HEK293 (cell line): ENCODE measurements around the gene TBX1.
A peak's percentile ranks its signal among the peaks of the same experiment; 100 is the strongest.

ENCODE experiments used
- CTCF ChIA-PET: fragments of 350-600 bp; formaldehyde crosslinking; extraction: SDS; loops from one replicate; lab custom pipeline; 2021; ENCODE audit warnings: antibody characterized with exemption; lab: Yijun Ruan, JAX
- POLR2A ChIA-PET: fragments of 300-600 bp; formaldehyde crosslinking; extraction: SDS; loops from one replicate; lab custom pipeline; 2020; ENCODE audit warnings: antibody characterized with exemption, inconsistent platforms; lab: Yijun Ruan, JAX
- H3K27ac ChIP-seq: fragments of 200-500 bp; sonication (Bioruptor generic); 2 replicates; pipeline ENCODE4 v1.5.1; 2014; ENCODE audit warnings: low read depth, low read length, control low read depth, inconsistent platforms; ENCODE audit errors: extremely low read depth
- H3K36me3 ChIP-seq, 2 experiments: fragments of 200-500 bp in 1 of 2; sonication (Bioruptor generic) in 1 of 2; 1 replicate in 1 of 2; 2 replicates in 1 of 2; pipeline ENCODE4 v1.5.1; 2014 to 2017; ENCODE audit warnings: inconsistent platforms in 2 of 2, low read length in 2 of 2; ENCODE audit not compliant: control insufficient read depth in 2 of 2, insufficient read depth in 1 of 2
- H3K4me1 ChIP-seq: fragments of 200-500 bp; sonication (Bioruptor generic); 2 replicates; pipeline ENCODE4 v1.5.1; 2014; ENCODE audit warnings: mild to moderate bottlenecking, low read length, inconsistent platforms; ENCODE audit not compliant: control insufficient read depth, insufficient read depth
- H3K4me3 ChIP-seq: 2 replicates; pipeline ENCODE4 v1.5.1; 2011; ENCODE audit warnings: low read depth, mild to moderate bottlenecking, control low read depth, low read length, moderate library complexity
- H3K9me3 ChIP-seq: fragments of 200-500 bp; sonication (Bioruptor generic); 2 replicates; pipeline ENCODE4 v1.5.1; 2014; ENCODE audit warnings: low read depth, low read length, inconsistent platforms; ENCODE audit not compliant: control insufficient read depth, insufficient read depth
- EGR2 ChIP-seq: fragments of 450-650 bp; formaldehyde crosslinking; IDR thresholded peaks from 2 replicates; pipeline ENCODE4 v1.5.1; 2016; ENCODE audit warnings: low read depth, missing biosample characterization, missing genetic modification characterization
- KLF10 ChIP-seq: fragments of 450-650 bp; IDR thresholded peaks from 2 replicates; pipeline ENCODE4 v1.5.1; 2018; ENCODE audit warnings: missing biosample characterization, mild to moderate bottlenecking, missing genetic modification characterization
- MEIS1 ChIP-seq: sonication (generic); formaldehyde crosslinking; IDR thresholded peaks from 2 replicates; pipeline ENCODE4 v1.8.1; 2022; ENCODE audit warnings: missing genetic modification reagents, mild to moderate bottlenecking, borderline replicate concordance
- ZBTB20 ChIP-seq: fragments of 450-650 bp; formaldehyde crosslinking; IDR thresholded peaks from 2 replicates; pipeline ENCODE4 v1.5.1; 2016; ENCODE audit warnings: missing biosample characterization, missing genetic modification characterization
- ZBTB48 ChIP-seq: fragments of 450-650 bp; formaldehyde crosslinking; IDR thresholded peaks from 2 replicates; pipeline ENCODE4 v1.5.1; 2016; ENCODE audit warnings: missing biosample characterization, missing genetic modification characterization
- ZIC2 ChIP-seq: fragments of 450-650 bp; formaldehyde crosslinking; IDR thresholded peaks from 2 replicates; pipeline ENCODE4 v1.5.1; 2016; ENCODE audit warnings: missing biosample characterization, missing genetic modification characterization
- ZNF10 ChIP-seq: fragments of 450-650 bp; formaldehyde crosslinking; IDR thresholded peaks from 2 replicates; pipeline ENCODE4 v1.5.1; 2017; ENCODE audit warnings: missing biosample characterization, missing genetic modification characterization
- ZNF121 ChIP-seq: fragments of 450-650 bp; formaldehyde crosslinking; IDR thresholded peaks from 2 replicates; pipeline ENCODE4 v1.5.1; 2016; ENCODE audit warnings: missing biosample characterization, missing genetic modification characterization
- ZNF2 ChIP-seq: fragments of 450-650 bp; formaldehyde crosslinking; IDR thresholded peaks from 2 replicates; pipeline ENCODE4 v1.5.1; 2016; ENCODE audit warnings: missing biosample characterization, missing genetic modification characterization
- ZNF23 ChIP-seq: fragments of 450-650 bp; formaldehyde crosslinking; IDR thresholded peaks from 2 replicates; pipeline ENCODE4 v1.5.1; 2016; ENCODE audit warnings: missing biosample characterization, missing genetic modification characterization, borderline replicate concordance
- ZNF24 ChIP-seq: fragments of 450-650 bp; formaldehyde crosslinking; IDR thresholded peaks from 2 replicates; pipeline ENCODE4 v1.5.1; 2016; ENCODE audit warnings: missing biosample characterization, missing genetic modification characterization
- ZNF311 ChIP-seq: fragments of 450-650 bp; formaldehyde crosslinking; IDR thresholded peaks from 2 replicates; pipeline ENCODE4 v1.5.1; 2017; ENCODE audit warnings: missing biosample characterization, missing genetic modification characterization, borderline replicate concordance
- ZNF335 ChIP-seq: fragments of 450-650 bp; formaldehyde crosslinking; conservative IDR thresholded peaks from 2 replicates; pipeline ENCODE4 v1.5.1; 2016; ENCODE audit warnings: missing biosample characterization, missing genetic modification characterization
- ZNF366 ChIP-seq: fragments of 450-650 bp; formaldehyde crosslinking; conservative IDR thresholded peaks from 2 replicates; pipeline ENCODE4 v1.5.1; 2016; ENCODE audit warnings: missing biosample characterization, missing genetic modification characterization
- ZNF37A ChIP-seq: fragments of 450-650 bp; IDR thresholded peaks from 2 replicates; pipeline ENCODE4 v1.5.1; 2018; ENCODE audit warnings: missing biosample characterization, missing genetic modification characterization
- ZNF394 ChIP-seq: fragments of 450-650 bp; formaldehyde crosslinking; IDR thresholded peaks from 2 replicates; pipeline ENCODE4 v1.5.1; 2016; ENCODE audit warnings: missing biosample characterization, missing genetic modification characterization, mild to moderate bottlenecking, moderate library complexity, borderline replicate concordance
- ZNF433 ChIP-seq: fragments of 450-650 bp; formaldehyde crosslinking; IDR thresholded peaks from 2 replicates; pipeline ENCODE4 v1.5.1; 2016; ENCODE audit warnings: missing biosample characterization, missing genetic modification characterization, low read depth
- ZNF677 ChIP-seq: fragments of 450-650 bp; IDR thresholded peaks from 2 replicates; pipeline ENCODE4 v1.5.0; 2018; ENCODE audit warnings: missing biosample characterization, mild to moderate bottlenecking, missing genetic modification characterization, moderate library complexity
- ZNF830 ChIP-seq: fragments of 450-650 bp; IDR thresholded peaks from 2 replicates; pipeline ENCODE4 v1.5.0; 2018; ENCODE audit warnings: missing biosample characterization, missing genetic modification characterization, low read depth, mild to moderate bottlenecking, moderate library complexity
- TF ChIP-seq, protein P1 (sequence below): fragments of 450-650 bp; formaldehyde crosslinking; IDR thresholded peaks from 2 replicates; pipeline ENCODE4 v1.5.1; 2016; ENCODE audit warnings: missing biosample characterization, missing genetic modification characterization
- TF ChIP-seq, protein P2 (sequence below): fragments of 450-650 bp; formaldehyde crosslinking; optimal IDR thresholded peaks from 2 replicates; pipeline ENCODE3; 2016; ENCODE audit warnings: missing biosample characterization, mild to moderate bottlenecking, missing genetic modification characterization
- TF ChIP-seq, protein P3 (sequence below): sonication (generic); formaldehyde crosslinking; IDR thresholded peaks from 2 replicates; pipeline ENCODE4 v1.8.1; 2022; ENCODE audit warnings: mild to moderate bottlenecking, moderate library complexity, missing genetic modification reagents
- TF ChIP-seq, protein P4 (sequence below): fragments of 450-650 bp; formaldehyde crosslinking; conservative IDR thresholded peaks from 2 replicates; pipeline ENCODE4 v1.5.1; 2016; ENCODE audit warnings: low read depth, missing biosample characterization, missing genetic modification characterization
- TF ChIP-seq, protein P5 (sequence below): fragments of 450-650 bp; formaldehyde crosslinking; IDR thresholded peaks from 2 replicates; pipeline ENCODE4 v1.5.1; 2016; ENCODE audit warnings: missing biosample characterization, missing genetic modification characterization

TBX1 gene

DNA sequence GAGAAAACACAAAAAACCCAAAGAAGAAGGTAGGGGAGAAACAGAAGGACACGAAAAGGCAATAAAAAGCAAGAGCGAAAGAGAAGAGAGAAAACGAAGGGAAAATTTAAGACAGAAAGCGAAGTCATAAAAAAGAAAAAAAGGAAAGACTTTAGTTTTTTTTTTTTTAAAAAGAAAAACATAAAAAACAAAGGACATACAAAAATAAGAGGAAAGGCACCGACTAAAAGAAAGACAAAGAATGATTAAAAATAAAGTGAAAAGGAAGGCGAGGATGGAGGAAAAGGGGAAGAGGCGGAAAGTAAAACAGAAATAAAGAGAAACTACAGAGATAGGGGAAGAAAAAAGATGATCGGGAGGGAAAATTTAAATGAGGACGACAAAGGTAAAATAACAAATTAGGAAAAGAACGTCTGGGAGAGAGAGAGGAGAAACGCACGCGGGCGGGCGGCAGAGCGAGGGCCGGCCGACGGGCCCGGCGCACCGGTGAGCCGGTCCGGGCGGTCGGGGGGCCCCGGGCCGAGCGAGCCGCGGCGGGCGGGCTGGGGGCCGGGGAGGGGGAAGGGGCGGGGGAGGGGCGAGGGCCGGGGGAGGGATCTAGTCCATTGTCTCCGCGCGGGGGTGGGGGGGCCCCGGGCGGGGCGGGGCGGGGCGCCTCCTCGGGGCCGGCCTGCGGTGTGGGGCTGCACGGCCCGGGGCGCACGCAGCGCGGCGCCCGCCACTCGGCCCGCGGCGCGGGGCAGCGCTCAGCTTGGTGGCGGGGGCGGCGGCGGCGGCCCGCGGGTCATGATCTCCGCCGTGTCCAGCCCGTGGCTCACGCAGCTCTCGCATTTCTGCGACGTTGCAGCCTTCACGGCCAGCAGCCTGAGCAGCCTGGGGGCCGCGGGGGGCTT is at the start of gene TBX1:
Gene TBX1, plus strand, starts transcription at position 721 of the 893 bp plus-strand sequence. Its CDS starts 66 bp downstream, at position 787.
- POLR2A ChIA-PET = interaction anchor here (1.1 kb wide), 1 partner anchor 94 kb away, joined by 3 read pairs; the partner anchor contains the start of genes GNB1L and RTL10
- H3K36me3 ChIP-seq = peaks cover 0 to 33% of the 10 kb centered on the region in 2 experiments; a peak in 1 of 3 replicates
- CTCF ChIA-PET = interaction anchor here (0.6 kb wide), 1 partner anchor 194 kb away, joined by 3 read pairs; no protein-coding TSS in a partner anchor
- H3K27ac ChIP-seq = peak within 1 kb of the TSS; percentile 83
- H3K4me1 ChIP-seq = no peaks in the 10 kb centered on the region
- H3K9me3 ChIP-seq = no peaks in the 10 kb centered on the region
- H3K4me3 ChIP-seq = peak within 1 kb of the TSS; percentile 42
- TF ChIP-seq, protein P1, sequence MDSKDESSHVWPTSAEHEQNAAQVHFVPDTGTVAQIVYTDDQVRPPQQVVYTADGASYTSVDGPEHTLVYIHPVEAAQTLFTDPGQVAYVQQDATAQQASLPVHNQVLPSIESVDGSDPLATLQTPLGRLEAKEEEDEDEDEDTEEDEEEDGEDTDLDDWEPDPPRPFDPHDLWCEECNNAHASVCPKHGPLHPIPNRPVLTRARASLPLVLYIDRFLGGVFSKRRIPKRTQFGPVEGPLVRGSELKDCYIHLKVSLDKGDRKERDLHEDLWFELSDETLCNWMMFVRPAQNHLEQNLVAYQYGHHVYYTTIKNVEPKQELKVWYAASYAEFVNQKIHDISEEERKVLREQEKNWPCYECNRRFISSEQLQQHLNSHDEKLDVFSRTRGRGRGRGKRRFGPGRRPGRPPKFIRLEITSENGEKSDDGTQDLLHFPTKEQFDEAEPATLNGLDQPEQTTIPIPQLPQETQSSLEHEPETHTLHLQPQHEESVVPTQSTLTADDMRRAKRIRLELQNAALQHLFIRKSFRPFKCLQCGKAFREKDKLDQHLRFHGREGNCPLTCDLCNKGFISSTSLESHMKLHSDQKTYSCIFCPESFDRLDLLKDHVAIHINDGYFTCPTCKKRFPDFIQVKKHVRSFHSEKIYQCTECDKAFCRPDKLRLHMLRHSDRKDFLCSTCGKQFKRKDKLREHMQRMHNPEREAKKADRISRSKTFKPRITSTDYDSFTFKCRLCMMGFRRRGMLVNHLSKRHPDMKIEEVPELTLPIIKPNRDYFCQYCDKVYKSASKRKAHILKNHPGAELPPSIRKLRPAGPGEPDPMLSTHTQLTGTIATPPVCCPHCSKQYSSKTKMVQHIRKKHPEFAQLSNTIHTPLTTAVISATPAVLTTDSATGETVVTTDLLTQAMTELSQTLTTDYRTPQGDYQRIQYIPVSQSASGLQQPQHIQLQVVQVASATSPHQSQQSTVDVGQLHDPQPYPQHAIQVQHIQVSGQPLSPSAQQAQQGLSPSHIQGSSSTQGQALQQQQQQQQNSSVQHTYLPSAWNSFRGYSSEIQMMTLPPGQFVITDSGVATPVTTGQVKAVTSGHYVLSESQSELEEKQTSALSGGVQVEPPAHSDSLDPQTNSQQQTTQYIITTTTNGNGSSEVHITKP (tag by site-specific recombination) = peak; percentile 53; the same call in 1 of the 2 replicates
- no peak for TF ChIP-seq ZNF311 (tag by site-specific recombination)
- 0 out of 2 replicates have a peak, but pooled peaks have one; percentile 38 for TF ChIP-seq ZNF2 (tag by site-specific recombination)
- TF ChIP-seq ZNF830 = no peak
- no peak for TF ChIP-seq ZNF37A
- TF ChIP-seq ZNF10 (tag by site-specific recombination) = no peak
- TF ChIP-seq MEIS1 (CRISPR knock-in tag) = no peak
- no peak for TF ChIP-seq ZNF394 (tag by site-specific recombination)
- 0 out of 2 replicates have a peak, but pooled peaks have one; percentile 10 for TF ChIP-seq ZIC2
- TF ChIP-seq, protein P2, sequence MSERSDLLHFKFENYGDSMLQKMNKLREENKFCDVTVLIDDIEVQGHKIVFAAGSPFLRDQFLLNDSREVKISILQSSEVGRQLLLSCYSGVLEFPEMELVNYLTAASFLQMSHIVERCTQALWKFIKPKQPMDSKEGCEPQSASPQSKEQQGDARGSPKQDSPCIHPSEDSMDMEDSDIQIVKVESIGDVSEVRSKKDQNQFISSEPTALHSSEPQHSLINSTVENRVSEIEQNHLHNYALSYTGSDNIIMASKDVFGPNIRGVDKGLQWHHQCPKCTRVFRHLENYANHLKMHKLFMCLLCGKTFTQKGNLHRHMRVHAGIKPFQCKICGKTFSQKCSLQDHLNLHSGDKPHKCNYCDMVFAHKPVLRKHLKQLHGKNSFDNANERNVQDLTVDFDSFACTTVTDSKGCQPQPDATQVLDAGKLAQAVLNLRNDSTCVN (tag by site-specific recombination) = peak; percentile 29
- TF ChIP-seq ZBTB20 = peak; percentile 27; the same call in 1 of the 2 replicates
- TF ChIP-seq ZNF433 (tag by site-specific recombination) = no peak
- TF ChIP-seq ZNF677 = peak; percentile 92
- no peak for TF ChIP-seq ZNF24 (tag by site-specific recombination)
- peak; percentile 68 for TF ChIP-seq ZNF335 (tag by site-specific recombination)
- TF ChIP-seq EGR2 (tag by site-specific recombination) = 0 out of 2 replicates have a peak, but pooled peaks have one; percentile 2
- TF ChIP-seq, protein P3, sequence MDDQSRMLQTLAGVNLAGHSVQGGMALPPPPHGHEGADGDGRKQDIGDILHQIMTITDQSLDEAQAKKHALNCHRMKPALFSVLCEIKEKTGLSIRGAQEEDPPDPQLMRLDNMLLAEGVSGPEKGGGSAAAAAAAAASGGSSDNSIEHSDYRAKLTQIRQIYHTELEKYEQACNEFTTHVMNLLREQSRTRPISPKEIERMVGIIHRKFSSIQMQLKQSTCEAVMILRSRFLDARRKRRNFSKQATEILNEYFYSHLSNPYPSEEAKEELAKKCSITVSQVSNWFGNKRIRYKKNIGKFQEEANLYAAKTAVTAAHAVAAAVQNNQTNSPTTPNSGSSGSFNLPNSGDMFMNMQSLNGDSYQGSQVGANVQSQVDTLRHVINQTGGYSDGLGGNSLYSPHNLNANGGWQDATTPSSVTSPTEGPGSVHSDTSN (CRISPR knock-in tag) = no peak
- TF ChIP-seq ZNF23 = no peak
- no peak for TF ChIP-seq KLF10 (tag by site-specific recombination)
- TF ChIP-seq, protein P4, sequence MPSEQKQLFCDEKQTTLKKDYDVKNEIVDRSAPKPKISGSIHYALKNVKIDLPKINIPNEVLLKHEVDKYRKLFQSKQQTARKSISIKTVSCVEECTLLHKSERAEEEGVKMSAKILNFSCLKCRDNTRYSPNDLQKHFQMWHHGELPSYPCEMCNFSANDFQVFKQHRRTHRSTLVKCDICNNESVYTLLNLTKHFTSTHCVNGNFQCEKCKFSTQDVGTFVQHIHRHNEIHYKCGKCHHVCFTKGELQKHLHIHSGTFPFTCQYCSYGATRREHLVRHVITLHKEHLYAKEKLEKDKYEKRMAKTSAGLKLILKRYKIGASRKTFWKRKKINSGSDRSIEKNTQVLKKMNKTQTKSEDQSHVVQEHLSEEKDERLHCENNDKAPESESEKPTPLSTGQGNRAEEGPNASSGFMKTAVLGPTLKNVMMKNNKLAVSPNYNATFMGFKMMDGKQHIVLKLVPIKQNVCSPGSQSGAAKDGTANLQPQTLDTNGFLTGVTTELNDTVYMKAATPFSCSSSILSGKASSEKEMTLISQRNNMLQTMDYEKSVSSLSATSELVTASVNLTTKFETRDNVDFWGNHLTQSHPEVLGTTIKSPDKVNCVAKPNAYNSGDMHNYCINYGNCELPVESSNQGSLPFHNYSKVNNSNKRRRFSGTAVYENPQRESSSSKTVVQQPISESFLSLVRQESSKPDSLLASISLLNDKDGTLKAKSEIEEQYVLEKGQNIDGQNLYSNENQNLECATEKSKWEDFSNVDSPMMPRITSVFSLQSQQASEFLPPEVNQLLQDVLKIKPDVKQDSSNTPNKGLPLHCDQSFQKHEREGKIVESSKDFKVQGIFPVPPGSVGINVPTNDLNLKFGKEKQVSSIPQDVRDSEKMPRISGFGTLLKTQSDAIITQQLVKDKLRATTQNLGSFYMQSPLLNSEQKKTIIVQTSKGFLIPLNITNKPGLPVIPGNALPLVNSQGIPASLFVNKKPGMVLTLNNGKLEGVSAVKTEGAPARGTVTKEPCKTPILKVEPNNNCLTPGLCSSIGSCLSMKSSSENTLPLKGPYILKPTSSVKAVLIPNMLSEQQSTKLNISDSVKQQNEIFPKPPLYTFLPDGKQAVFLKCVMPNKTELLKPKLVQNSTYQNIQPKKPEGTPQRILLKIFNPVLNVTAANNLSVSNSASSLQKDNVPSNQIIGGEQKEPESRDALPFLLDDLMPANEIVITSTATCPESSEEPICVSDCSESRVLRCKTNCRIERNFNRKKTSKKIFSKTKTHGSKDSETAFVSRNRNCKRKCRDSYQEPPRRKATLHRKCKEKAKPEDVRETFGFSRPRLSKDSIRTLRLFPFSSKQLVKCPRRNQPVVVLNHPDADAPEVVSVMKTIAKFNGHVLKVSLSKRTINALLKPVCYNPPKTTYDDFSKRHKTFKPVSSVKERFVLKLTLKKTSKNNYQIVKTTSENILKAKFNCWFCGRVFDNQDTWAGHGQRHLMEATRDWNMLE (tag by site-specific recombination) = 0 out of 2 replicates have a peak, but pooled peaks have one; percentile 32
- TF ChIP-seq, protein P5, sequence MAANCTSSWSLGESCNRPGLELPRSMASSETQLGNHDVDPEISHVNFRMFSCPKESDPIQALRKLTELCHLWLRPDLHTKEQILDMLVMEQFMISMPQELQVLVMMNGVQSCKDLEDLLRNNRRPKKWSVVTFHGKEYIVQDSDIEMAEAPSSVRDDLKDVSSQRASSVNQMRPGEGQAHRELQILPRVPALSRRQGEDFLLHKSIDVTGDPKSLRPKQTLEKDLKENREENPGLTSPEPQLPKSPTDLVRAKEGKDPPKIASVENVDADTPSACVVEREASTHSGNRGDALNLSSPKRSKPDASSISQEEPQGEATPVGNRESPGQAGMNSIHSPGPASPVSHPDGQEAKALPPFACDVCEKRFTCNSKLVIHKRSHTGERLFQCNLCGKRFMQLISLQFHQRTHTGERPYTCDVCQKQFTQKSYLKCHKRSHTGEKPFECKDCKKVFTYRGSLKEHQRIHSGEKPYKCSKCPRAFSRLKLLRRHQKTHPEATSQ = no peak
- peak; percentile 82 for TF ChIP-seq ZNF366
- TF ChIP-seq ZBTB48 (tag by site-specific recombination) = no peak
- TF ChIP-seq ZNF121 (tag by site-specific recombination) = no peak
